Activated CD4-positive, alpha-beta memory T cell treated with anti-CD3 and anti-CD28 coated beads for 36 hours (primary cell): ENCODE data around the gene UBASH3B. TPM values are rescaled to one million over a fixed set of nuclear protein-coding genes. Genes with fewer than 3 reads are reported as not detected.
A peak's percentile ranks its signal among the peaks of the same experiment; 100 is the strongest.

Experiments used
- CTCF ChIA-PET: fragments of 350-600 bp; sonication (Branson Sonifier 250); formaldehyde crosslinking; loops from one replicate; lab custom pipeline; 2021; ENCODE audit warnings: antibody characterized with exemption, inconsistent platforms; lab: Charles Lee
- POLR2A ChIA-PET: fragments of 350-600 bp; sonication (Branson Sonifier 250); formaldehyde crosslinking; loops from one replicate; lab custom pipeline; 2021; ENCODE audit warnings: antibody characterized with exemption; lab: Charles Lee
- DNase-seq: peaks from one replicate; pipeline ENCODE4 v3.0.0-alpha.2; 2020
- H3K27ac Mint-ChIP-seq: one replicate; pipeline ENCODE4 v1.8.0; 2021; ENCODE audit warnings: mixed read lengths
- H3K27me3 Mint-ChIP-seq: one replicate; pipeline ENCODE4 v1.8.0; 2021; ENCODE audit warnings: mixed read lengths
- H3K36me3 Mint-ChIP-seq: one replicate; pipeline ENCODE4 v1.8.0; 2021; ENCODE audit warnings: mixed read lengths
- H3K4me1 Mint-ChIP-seq: one replicate; pipeline ENCODE4 v1.8.0; 2021; ENCODE audit warnings: low read depth, mixed read lengths
- H3K4me3 Mint-ChIP-seq: one replicate; pipeline ENCODE4 v1.8.0; 2021; ENCODE audit warnings: mild to moderate bottlenecking, mixed read lengths
- H3K9me3 Mint-ChIP-seq: one replicate; pipeline ENCODE4 v1.8.0; 2021; ENCODE audit warnings: mixed read lengths
- intact Hi-C: fragments of 100-400 bp; cut with micrococcal nuclease; formaldehyde crosslinking; loops from one replicate; pipeline ENCODE4 v1.15.1; 2023
- total RNA-seq, 2 experiments: library from RNA; stranded (reverse); gene quantifications; one replicate each; pipeline ENCODE4 v1.2.3, GENCODE V29; 2021

The UBASH3B gene
- total RNA-seq, 2 experiments from 2014 or later: 18.8 to 20.8 TPM

DNA sequence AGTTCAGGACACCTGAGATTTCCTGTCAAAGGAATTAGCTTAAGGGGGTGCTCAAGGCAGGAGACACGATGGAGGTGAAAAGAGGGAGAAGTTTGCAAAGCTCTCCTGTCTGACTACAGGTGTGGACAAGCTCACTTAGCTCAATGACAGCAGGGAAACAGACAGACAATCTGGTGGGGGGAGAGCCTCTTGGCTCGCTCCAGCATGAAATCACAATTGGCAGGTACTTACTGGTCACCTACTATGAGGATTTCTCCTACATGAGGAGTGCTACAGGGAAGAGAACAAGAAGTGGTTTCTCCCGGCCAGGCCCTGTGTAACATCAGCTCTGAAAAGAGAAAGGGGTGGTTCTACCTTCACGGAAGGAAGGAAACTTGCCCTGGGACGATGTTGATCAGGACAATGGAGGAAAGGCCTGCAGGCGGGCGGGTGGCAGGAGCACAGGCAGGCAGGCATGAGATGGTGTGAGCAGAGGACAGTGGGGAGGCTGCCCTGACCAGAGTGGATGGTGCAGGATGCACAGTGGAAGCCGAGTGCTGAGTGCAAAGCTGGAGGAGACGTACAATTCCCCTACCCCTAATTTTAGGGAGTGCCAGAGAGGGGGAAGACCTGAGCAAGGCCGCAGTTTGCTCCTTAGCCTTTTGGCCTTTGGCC, 124.9 kb downstream of the UBASH3B start:
- no peaks in the 10 kb centered on the region for H3K9me3 Mint-ChIP-seq
- peaks cover 26% of the 10 kb centered on the region for H3K36me3 Mint-ChIP-seq

GRCh38 chr11:122781378-122782195, 126.1 kb downstream of the UBASH3B start:
- CTCF ChIA-PET: interaction anchor here (0.6 to 8.7 kb wide), 39 partner anchors 8 to 239 kb away, joined by 3 to 119 read pairs (median 5); partner anchors contain the start of gene UBASH3B
- H3K4me1 Mint-ChIP-seq: peaks cover 23% of the 10 kb centered on the region
- intact Hi-C loops: loop anchor here (1.0 kb wide), 3 partner anchors 148 to 201 kb away; no protein-coding TSS in a partner anchor
- no peak overlapping the region for H3K4me3 Mint-ChIP-seq
- no peak overlapping the region for H3K27ac Mint-ChIP-seq
- H3K36me3 Mint-ChIP-seq: peaks cover 25% of the 10 kb centered on the region
- POLR2A ChIA-PET: interaction anchor here (1.2 kb wide), 1 partner anchor 126 kb away, joined by 3 read pairs; the partner anchor contains the start of gene UBASH3B
- no peaks in the 10 kb centered on the region for H3K27me3 Mint-ChIP-seq
- peak; percentile 84 for DNase-seq
- H3K9me3 Mint-ChIP-seq: no peaks in the 10 kb centered on the region

More for the DNA sequence above, 124.9 kb downstream of the UBASH3B start:
- DNase-seq: no peak
- Mint-ChIP-seq H3K4me3 (no peak overlapping the region), H3K27me3 (no peaks in the 10 kb centered on the region), H3K4me1 (peaks cover 34% of the 10 kb centered on the region), H3K27ac (no peak overlapping the region)
- CTCF ChIA-PET: interaction anchor here (0.8 to 8.7 kb wide), 37 partner anchors 9 to 240 kb away, joined by 3 to 119 read pairs (median 4); partner anchors contain the start of gene UBASH3B
- intact Hi-C loops: no loop called here
- POLR2A ChIA-PET: interaction anchor here (0.6 to 1.2 kb wide), 2 partner anchors 125 to 1374 kb away, joined by 3 read pairs; partner anchors contain the start of gene UBASH3B

DNA sequence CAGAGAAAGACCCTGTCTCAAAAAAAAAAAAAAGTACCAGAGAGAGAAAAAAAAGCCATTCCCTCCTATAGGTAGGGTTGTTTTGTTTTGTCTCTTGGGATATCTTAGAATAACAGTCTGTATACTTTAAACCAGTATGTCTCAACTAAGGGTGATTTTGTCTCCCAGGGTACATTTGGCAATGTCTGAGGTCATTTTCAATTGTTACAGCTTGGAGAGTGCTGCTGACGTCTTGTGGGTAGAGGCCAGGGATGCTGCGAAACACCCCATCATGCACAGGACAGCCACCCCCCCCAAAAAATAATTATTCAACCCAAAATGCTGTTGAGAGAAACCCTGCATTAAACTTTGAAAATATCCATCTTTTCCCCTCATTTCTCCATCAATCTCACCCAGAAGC, 126.7 kb downstream of the UBASH3B start:
- H3K4me3 Mint-ChIP-seq: no peak overlapping the region
- peaks cover 25% of the 10 kb centered on the region for H3K36me3 Mint-ChIP-seq
- ChIA-PET CTCF (interaction anchor here (0.6 to 8.7 kb wide), 20 partner anchors 9 to 202 kb away, joined by 3 to 119 read pairs (median 12); no protein-coding TSS in a partner anchor), POLR2A (no interaction called here)
- H3K4me1 Mint-ChIP-seq: peaks cover 17% of the 10 kb centered on the region
- no peaks in the 10 kb centered on the region for H3K9me3 Mint-ChIP-seq
- intact Hi-C loops: no loop called here
- H3K27me3 Mint-ChIP-seq: no peaks in the 10 kb centered on the region
- no peak for DNase-seq
- H3K27ac Mint-ChIP-seq: no peak overlapping the region

DNA sequence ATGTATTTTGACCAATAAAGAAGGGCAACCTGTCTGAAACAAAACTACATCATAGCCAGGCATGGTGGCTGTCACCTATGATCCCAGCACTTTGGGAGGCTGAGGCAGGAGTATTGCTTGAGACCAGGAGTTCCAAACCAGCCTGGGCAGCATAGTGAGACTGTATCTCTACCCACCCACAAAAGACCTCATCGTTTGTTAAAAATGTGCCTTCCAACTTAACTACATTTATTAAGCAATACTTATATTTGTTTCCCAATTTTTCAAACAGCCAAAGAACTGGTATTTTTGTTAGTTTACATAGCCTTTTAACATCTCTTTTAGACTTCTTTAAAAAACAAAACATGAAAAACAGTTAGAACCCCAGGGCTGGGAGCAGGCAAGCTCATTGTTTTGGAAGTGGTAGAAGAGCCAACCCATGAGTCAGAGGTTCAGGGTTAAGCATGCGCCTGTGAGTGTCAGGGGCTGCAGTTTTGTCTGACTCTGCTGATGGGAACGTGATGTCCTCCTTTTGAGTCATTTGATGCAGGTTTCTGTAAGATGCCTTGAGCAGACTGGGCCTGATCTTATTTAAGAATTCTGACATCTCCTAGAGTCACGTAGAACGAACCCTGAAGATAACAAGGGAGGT, 128.9 kb downstream of the UBASH3B start:
- Mint-ChIP-seq H3K9me3 (no peaks in the 10 kb centered on the region), H3K27me3 (no peaks in the 10 kb centered on the region), H3K27ac (no peak overlapping the region), H3K36me3 (peaks cover 25% of the 10 kb centered on the region), H3K4me3 (no peak overlapping the region), H3K4me1 (no peaks in the 10 kb centered on the region)
- DNase-seq: no peak
- ChIA-PET CTCF (interaction anchor here (1.0 to 8.7 kb wide), 5 partner anchors 12 to 205 kb away, joined by 3 to 119 read pairs (median 79); no protein-coding TSS in a partner anchor), POLR2A (no interaction called here)
- intact Hi-C loops: no loop called here

DNA sequence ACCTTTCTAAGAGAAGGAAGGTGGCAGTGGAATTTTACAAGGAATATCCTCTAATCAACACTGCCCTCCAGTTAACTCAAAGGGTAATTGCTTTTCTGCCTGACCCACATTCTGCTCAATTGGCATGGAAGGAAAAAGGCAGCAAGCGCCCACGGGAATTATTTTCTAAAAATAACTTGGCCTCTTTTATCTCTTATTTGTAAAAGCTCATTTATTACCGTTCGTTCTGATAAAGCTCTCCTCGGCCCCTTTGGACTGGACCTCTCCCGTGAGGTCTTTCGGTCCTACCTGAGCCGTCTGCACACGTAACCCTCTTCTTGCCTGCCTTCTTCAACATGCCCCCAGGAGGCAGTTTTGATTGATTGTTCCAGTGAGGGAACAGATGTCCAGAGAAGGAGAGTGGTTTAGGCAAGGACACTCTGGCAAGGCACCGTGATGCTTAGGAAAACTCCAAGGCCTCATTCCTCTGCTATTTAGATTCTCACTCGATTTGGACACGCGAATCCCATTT, 129.6 kb downstream of the UBASH3B start:
- peaks cover 20% of the 10 kb centered on the region for H3K36me3 Mint-ChIP-seq
- H3K9me3 Mint-ChIP-seq: no peaks in the 10 kb centered on the region
- intact Hi-C loops: no loop called here

DNA sequence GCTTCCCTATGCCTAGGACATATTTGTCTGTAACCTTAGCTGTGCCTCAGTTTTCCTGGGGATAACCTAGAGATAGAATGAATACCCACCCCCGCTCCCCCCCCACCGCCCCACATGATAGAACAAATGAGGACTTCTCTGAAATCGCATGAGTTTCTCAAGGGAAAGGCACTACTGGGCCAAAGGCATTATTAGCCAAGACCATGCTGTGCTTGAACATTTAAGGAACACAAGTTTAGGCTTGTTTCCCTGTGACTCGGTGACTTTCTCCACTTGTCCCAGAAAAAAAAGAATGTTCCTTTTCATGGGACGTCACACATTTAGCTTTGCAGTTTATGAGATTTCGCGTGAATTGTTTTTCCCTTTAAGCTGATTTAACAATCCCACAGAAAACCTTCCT, 131.4 kb downstream of the UBASH3B start:
- no peak overlapping the region for H3K27ac Mint-ChIP-seq

More for the DNA sequence above, 129.6 kb downstream of the UBASH3B start:
- ChIA-PET CTCF (interaction anchor here (1.0 to 8.7 kb wide), 3 partner anchors 11 to 158 kb away, joined by 3 to 119 read pairs (median 100); no protein-coding TSS in a partner anchor), POLR2A (no interaction called here)
- H3K27ac Mint-ChIP-seq: no peak overlapping the region
- no peaks in the 10 kb centered on the region for H3K4me1 Mint-ChIP-seq
- no peak overlapping the region for H3K4me3 Mint-ChIP-seq
- DNase-seq: no peak
- no peaks in the 10 kb centered on the region for H3K27me3 Mint-ChIP-seq

DNA sequence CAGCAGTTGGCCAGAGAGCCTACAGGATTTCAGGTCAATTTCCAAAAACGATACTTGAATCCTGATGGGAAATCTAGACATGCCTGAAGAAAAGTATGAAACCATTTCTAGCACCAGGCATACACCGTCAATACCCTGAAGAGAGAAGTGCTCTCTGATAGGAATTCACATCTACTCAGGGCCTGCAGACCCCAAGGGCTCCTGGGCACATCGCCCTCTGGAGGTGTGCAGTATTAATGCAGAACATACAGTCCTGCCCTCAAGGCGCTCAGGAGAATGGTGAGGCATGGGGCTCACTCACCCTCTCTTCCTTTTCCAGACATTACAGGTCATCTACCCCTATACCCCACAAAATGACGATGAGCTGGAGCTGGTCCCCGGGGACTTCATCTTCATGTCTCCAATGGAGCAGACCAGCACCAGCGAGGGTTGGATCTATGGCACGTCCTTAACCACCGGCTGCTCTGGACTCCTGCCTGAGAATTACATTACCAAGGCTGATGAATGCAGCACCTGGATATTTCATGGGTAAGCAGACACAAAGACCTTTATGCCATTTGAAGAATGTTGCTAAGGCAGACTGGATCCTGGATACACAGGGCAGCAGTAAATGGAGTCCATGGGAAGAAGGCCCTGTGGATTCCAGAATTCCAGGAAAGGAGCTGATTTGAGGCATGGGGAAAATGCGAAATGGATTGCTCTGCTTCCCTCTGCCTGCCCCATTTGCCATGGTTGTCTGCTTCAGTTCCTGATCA, 133.4 kb downstream of the UBASH3B start:
- DNase-seq: no peak
- Mint-ChIP-seq H3K9me3 (no peaks in the 10 kb centered on the region), H3K36me3 (peaks cover 15% of the 10 kb centered on the region), H3K4me3 (no peak overlapping the region), H3K4me1 (no peaks in the 10 kb centered on the region), H3K27ac (no peak overlapping the region), H3K27me3 (no peaks in the 10 kb centered on the region)
- intact Hi-C loops: no loop called here
- ChIA-PET CTCF (interaction anchor here (0.8 to 3.2 kb wide), 10 partner anchors 59 to 210 kb away, joined by 3 to 15 read pairs (median 4); no protein-coding TSS in a partner anchor), POLR2A (no interaction called here)

More for the DNA sequence above, 131.4 kb downstream of the UBASH3B start:
- POLR2A ChIA-PET: no interaction called here
- Mint-ChIP-seq H3K36me3 (peaks cover 17% of the 10 kb centered on the region), H3K4me1 (no peaks in the 10 kb centered on the region), H3K27me3 (no peaks in the 10 kb centered on the region), H3K4me3 (no peak overlapping the region), H3K9me3 (no peaks in the 10 kb centered on the region)
- no peak for DNase-seq
- intact Hi-C loops: no loop called here
- CTCF ChIA-PET: interaction anchor here (1.0 to 3.2 kb wide), 3 partner anchors 67 to 158 kb away, joined by 5 to 15 read pairs (median 12); no protein-coding TSS in a partner anchor

GRCh38 chr11:122789907-122790306, 134.4 kb downstream of the UBASH3B start:
- no peaks in the 10 kb centered on the region for H3K27me3 Mint-ChIP-seq
- no peak for DNase-seq

DNA sequence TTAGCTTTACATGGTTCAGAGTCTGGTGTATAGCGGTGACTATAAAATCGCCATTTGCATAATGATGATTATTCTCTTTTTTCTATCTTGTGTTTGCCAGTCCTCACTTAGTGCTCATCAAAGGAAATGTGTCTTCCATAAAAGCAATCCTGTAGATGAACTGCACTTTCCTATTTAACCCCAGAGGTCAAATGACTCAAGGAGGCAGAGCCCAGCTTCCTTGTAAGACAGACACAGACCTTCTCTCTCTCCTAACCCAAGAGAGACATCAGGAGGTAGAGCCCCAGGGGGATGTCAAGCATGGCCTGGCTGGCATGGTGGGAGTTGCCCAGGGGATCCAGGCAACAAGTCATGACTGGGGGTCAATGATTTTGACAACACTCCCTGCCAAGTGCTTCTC, 135.9 kb downstream of the UBASH3B start:
- Mint-ChIP-seq H3K9me3 (no peaks in the 10 kb centered on the region), H3K4me3 (no peak overlapping the region), H3K36me3 (peaks cover 8% of the 10 kb centered on the region), H3K27ac (no peak overlapping the region), H3K27me3 (no peaks in the 10 kb centered on the region), H3K4me1 (no peaks in the 10 kb centered on the region)
- intact Hi-C loops: no loop called here
- ChIA-PET POLR2A (no interaction called here), CTCF (interaction anchor here (1.0 to 2.4 kb wide), 6 partner anchors 10 to 232 kb away, joined by 3 to 12 read pairs (median 6); no protein-coding TSS in a partner anchor)
- no peak for DNase-seq

More at GRCh38 chr11:122789907-122790306, 134.4 kb downstream of the UBASH3B start:
- Mint-ChIP-seq H3K4me3 (no peak overlapping the region), H3K9me3 (no peaks in the 10 kb centered on the region), H3K36me3 (peaks cover 9% of the 10 kb centered on the region), H3K27ac (no peak overlapping the region), H3K4me1 (no peaks in the 10 kb centered on the region)
- POLR2A ChIA-PET: no interaction called here
- CTCF ChIA-PET: interaction anchor here (1.0 to 3.2 kb wide), 4 partner anchors 9 to 211 kb away, joined by 3 to 15 read pairs (median 8); no protein-coding TSS in a partner anchor
- intact Hi-C loops: no loop called here

- CTCF ChIA-PET: interaction anchor here (1.0 to 2.4 kb wide), 6 partner anchors 11 to 231 kb away, joined by 3 to 12 read pairs (median 6); no protein-coding TSS in a partner anchor
- no peak overlapping the region for H3K27ac Mint-ChIP-seq
Measured at GRCh38 chr11:122791836-122792235, 136.3 kb downstream of the UBASH3B start.

More at GRCh38 chr11:122791836-122792235, 136.3 kb downstream of the UBASH3B start:
- Mint-ChIP-seq H3K27me3 (no peaks in the 10 kb centered on the region), H3K4me3 (no peak overlapping the region), H3K36me3 (peaks cover 8% of the 10 kb centered on the region), H3K9me3 (no peaks in the 10 kb centered on the region), H3K4me1 (no peaks in the 10 kb centered on the region)
- DNase-seq: no peak
- POLR2A ChIA-PET: no interaction called here
- intact Hi-C loops: no loop called here
